ENCODE measurements around the gene TTC7B. TPM values are rescaled to one million over a fixed set of nuclear protein-coding genes. Genes with fewer than 3 reads are reported as not detected.
A peak's percentile ranks its signal among the peaks of the same experiment; 100 is the strongest.

Gene TTC7B
- total and polyA plus RNA-seq, 9 donors: 17.6 to 44.7 (median 38.0) TPM

- Histone ChIP-seq H3K27me3 (ENCODE audit: control insufficient read depth, insufficient read depth, low read length) (no peaks in the 10 kb centered on the region), H3K4me1 (ENCODE audit: control insufficient read depth, insufficient read depth, low read length) (peaks cover 67% of the 10 kb centered on the region), H3K36me3 (ENCODE audit: control insufficient read depth, insufficient read depth, low read length) (no peaks in the 10 kb centered on the region), H3K4me3 (ENCODE audit: low read length) (no peak overlapping the region), H3K9me3 (replicated peaks; ENCODE audit: control insufficient read depth, low read depth, low read length) (peaks cover 3% of the 10 kb centered on the region), H3K27ac (ENCODE audit: low read length) (peak overlapping the region; percentile 94)
- WGBS (ENCODE audit: insufficient coverage): no CpG with 5 or more reads among the region's 4 CpGs
- no peak for DNase-seq
Measured at GRCh38 chr14:90514566-90514965, 301.7 kb downstream of the TTC7B start.

DNA sequence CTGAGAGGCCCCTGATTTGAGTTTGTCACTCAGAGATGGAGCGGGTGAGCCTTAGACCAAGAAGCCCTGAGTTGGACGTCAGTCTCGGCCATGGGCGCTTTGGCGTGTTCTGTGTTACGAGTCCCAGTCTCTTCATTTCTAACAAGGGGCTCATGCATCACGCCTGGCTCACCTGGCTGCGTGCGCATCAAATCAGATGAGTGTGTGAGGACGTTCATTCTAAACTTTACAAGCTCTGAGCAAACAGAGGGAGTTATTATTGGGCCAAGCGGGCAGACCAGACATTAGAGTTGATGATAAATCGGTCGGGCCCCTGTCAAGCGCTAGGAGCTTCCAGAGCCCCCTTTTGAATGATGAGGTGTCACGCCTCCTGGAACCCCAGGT, 302.2 kb downstream of the TTC7B start:
- Histone ChIP-seq H3K9me3 (replicated peaks; ENCODE audit: control insufficient read depth, low read depth, low read length) (no peaks in the 10 kb centered on the region), H3K27me3 (ENCODE audit: control insufficient read depth, insufficient read depth, low read length) (peaks cover 2% of the 10 kb centered on the region), H3K27ac (ENCODE audit: low read length) (peak overlapping the region; percentile 94), H3K4me3 (ENCODE audit: low read length) (no peak overlapping the region), H3K36me3 (ENCODE audit: control insufficient read depth, insufficient read depth, low read length) (no peaks in the 10 kb centered on the region), H3K4me1 (ENCODE audit: control insufficient read depth, insufficient read depth, low read length) (peaks cover 66% of the 10 kb centered on the region)
- DNase-seq: no peak
- 90% methylated on average over 10 of the region's 15 CpGs for WGBS (ENCODE audit: insufficient coverage)

DNA sequence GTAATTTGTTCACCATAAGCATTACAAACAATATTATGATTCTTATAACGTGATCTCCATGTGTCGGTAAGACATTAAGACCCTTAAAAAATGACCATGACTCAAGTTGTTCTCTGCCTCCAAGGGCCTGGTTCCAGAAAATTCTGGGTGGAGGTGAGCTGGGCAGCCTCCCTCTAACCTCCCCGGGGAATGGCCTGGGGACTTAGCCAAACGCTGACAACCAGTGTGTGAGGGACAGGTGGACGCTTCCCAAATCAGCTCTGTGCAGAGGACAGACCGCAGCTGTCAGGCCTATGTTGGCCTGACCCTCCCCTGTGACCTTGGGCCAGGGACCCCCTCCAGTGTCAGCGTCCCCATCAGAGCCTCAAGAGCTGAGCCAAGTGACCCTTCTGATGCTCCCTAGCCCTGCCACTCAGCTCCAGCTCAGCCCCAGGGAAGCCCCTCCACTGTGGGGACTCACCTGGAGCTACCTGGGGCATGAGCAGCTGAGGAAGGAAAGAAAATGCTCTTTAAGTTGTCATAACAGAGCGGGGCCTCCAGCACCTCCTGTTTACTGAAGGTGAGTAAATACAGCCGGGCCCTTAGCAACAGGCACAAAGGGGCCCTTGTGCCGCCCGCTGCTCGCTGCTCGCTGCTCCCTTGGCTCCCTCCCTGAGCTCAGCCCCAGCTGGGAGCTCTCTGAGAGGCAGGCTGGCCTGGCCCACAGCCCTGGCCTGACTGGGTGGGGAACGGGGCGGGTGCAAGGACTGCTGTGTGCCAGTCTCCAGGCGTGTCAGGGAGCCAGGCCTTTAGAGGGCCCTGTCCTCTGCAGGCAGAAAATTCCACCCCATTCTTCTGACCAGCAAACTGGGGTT, 302.8 kb downstream of the TTC7B start:
- 52% methylated on average over 10 of the region's 16 CpGs for whole genome bisulfite sequencing (ENCODE audit: insufficient coverage)
- Histone ChIP-seq H3K36me3 (ENCODE audit: control insufficient read depth, insufficient read depth, low read length) (no peaks in the 10 kb centered on the region), H3K27me3 (ENCODE audit: control insufficient read depth, insufficient read depth, low read length) (peaks cover 5% of the 10 kb centered on the region), H3K9me3 (replicated peaks; ENCODE audit: control insufficient read depth, low read depth, low read length) (no peaks in the 10 kb centered on the region), H3K4me1 (ENCODE audit: control insufficient read depth, insufficient read depth, low read length) (peaks cover 60% of the 10 kb centered on the region), H3K27ac (ENCODE audit: low read length) (peak overlapping the region; percentile 94), H3K4me3 (ENCODE audit: low read length) (no peak overlapping the region)
- DNase-seq: peak; percentile 88

DNA sequence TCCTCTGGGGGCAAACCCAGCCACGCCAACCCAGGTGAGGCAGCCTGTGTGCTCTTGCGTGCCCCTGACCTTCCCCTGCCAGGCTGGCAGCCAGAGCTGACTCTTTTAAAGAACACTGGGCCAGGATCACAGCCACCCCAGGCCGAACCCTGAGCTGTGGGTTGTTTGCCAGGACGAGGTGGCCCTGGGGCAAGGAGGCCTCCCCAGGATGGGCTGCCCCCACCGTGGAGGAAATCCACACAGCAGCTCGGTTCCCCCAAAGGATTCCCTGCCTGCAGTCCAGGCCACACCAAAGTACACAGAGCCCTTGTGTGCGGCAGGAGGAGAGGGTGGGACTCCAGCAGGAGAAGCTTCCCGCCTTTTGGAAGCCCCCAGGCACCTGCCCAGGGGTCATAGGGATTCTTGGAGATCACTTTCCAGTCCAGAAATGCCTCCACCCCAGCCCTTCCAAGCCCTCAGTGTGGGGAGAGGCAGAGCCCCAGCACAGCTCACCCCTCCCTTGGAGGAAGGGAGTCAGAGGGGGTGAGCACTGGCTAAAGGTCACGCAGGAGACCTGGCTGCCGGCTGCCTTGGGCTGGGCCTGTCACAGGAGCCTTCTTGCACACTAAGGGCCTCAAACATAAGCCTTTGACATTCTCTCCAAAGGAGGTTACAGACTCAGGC, 303.8 kb downstream of the TTC7B start:
- Histone ChIP-seq H3K4me3 (ENCODE audit: low read length) (no peak overlapping the region), H3K27me3 (ENCODE audit: control insufficient read depth, insufficient read depth, low read length) (peaks cover 5% of the 10 kb centered on the region), H3K4me1 (ENCODE audit: control insufficient read depth, insufficient read depth, low read length) (peaks cover 51% of the 10 kb centered on the region), H3K9me3 (replicated peaks; ENCODE audit: control insufficient read depth, low read depth, low read length) (no peaks in the 10 kb centered on the region), H3K27ac (ENCODE audit: low read length) (peak overlapping the region; percentile 94), H3K36me3 (ENCODE audit: control insufficient read depth, insufficient read depth, low read length) (no peaks in the 10 kb centered on the region)
- WGBS (ENCODE audit: insufficient coverage): 77% methylated on average over 4 of the region's 10 CpGs
- DNase-seq: no peak

DNA sequence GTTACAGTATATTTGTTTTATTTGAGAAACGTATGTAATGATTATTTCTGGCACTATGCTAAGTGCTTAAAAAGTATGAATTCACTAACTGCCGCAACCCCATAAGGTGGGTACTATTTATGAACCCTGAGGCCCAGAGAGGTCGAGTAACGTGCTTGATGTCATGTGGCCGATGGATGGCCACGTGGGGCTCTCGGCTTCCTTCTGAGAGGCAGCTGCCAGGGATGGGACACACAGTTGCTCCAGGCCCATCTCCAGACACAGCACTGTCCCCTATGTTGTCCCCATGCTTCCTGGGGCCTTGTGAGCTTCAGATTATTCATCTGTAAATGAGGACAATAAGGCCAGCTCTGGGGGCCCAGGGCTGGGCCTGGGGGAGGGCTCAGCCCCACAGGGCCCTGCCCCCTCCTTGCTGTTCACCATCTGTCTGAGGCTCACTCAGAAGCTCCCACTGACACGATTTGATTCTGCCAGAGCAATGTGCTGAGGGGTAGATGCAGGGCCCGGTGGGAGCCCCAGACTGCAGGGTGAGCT, 304.4 kb downstream of the TTC7B start:
- WGBS (ENCODE audit: insufficient coverage): 47% methylated on average over 7 of the region's 9 CpGs
- no peak overlapping the region for H3K4me3 ChIP-seq (ENCODE audit: low read length)
- peak; percentile 32 for DNase-seq
- H3K36me3 ChIP-seq (ENCODE audit: control insufficient read depth, insufficient read depth, low read length): no peaks in the 10 kb centered on the region
- H3K4me1 ChIP-seq (ENCODE audit: control insufficient read depth, insufficient read depth, low read length): peaks cover 45% of the 10 kb centered on the region
- H3K27me3 ChIP-seq (ENCODE audit: control insufficient read depth, insufficient read depth, low read length): peaks cover 5% of the 10 kb centered on the region
- H3K27ac ChIP-seq (ENCODE audit: low read length): peak overlapping the region; percentile 94
- H3K9me3 ChIP-seq (replicated peaks; ENCODE audit: control insufficient read depth, low read depth, low read length): no peaks in the 10 kb centered on the region

- WGBS (ENCODE audit: insufficient coverage): 79% methylated on average over 4 of the region's 4 CpGs
- H3K27ac ChIP-seq (ENCODE audit: low read length): no peak overlapping the region
- peaks cover 5% of the 10 kb centered on the region for H3K27me3 ChIP-seq (ENCODE audit: control insufficient read depth, insufficient read depth, low read length)
- no peaks in the 10 kb centered on the region for H3K9me3 ChIP-seq (replicated peaks; ENCODE audit: control insufficient read depth, low read depth, low read length)
- H3K4me3 ChIP-seq (ENCODE audit: low read length): no peak overlapping the region
- no peak for DNase-seq
- peaks cover 42% of the 10 kb centered on the region for H3K4me1 ChIP-seq (ENCODE audit: control insufficient read depth, insufficient read depth, low read length)
- no peaks in the 10 kb centered on the region for H3K36me3 ChIP-seq (ENCODE audit: control insufficient read depth, insufficient read depth, low read length)
Measured at GRCh38 chr14:90511252-90511651, 305.0 kb downstream of the TTC7B start.

DNA sequence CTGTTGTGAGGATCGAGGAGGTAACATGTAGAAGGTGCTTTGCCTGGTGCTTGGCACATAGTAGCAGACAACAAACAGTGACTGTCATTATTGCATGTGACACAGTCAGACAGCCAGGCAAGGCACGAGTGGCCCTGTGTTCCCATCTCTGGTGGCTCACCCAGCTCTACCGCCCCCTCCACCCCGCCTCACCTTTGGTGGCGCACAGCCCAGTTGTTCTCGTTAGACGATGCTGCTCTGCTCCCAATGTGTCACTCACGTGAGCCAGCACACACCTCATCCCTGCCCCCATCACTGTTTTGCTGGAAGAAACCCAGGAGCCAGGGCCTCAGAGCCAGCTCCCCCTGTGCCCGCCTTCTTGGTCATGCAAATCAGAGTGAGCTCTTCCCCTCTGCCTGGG, 306.1 kb downstream of the TTC7B start:
- DNase-seq: no peak
- WGBS (ENCODE audit: insufficient coverage): 62% methylated on average over 4 of the region's 9 CpGs
- H3K27ac ChIP-seq (ENCODE audit: low read length): no peak overlapping the region
- no peaks in the 10 kb centered on the region for H3K36me3 ChIP-seq (ENCODE audit: control insufficient read depth, insufficient read depth, low read length)
- H3K9me3 ChIP-seq (replicated peaks; ENCODE audit: control insufficient read depth, low read depth, low read length): no peaks in the 10 kb centered on the region
- peaks cover 5% of the 10 kb centered on the region for H3K27me3 ChIP-seq (ENCODE audit: control insufficient read depth, insufficient read depth, low read length)
- H3K4me3 ChIP-seq (ENCODE audit: low read length): no peak overlapping the region
- peaks cover 39% of the 10 kb centered on the region for H3K4me1 ChIP-seq (ENCODE audit: control insufficient read depth, insufficient read depth, low read length)

DNA sequence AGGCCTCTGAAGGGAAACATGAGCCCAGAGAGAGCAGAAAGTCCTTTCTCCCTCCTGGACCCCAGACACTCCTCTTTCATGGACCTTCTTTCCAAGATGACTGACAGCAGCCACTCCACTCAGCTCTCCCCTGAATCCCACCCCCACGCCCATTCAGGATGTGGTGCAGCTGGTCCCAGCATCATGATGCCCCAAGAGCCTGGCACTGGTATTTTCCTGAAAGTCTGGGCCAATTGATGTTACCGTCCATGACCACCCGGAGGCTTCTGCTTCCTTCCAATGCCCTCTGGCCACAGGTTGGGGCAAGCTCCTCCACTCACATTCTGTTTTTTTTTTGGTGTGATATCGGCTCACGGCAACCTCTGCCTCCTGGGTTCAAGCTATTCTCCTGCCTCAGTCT, 306.8 kb downstream of the TTC7B start:
- H3K27ac ChIP-seq (ENCODE audit: low read length): no peak overlapping the region
- no peaks in the 10 kb centered on the region for H3K36me3 ChIP-seq (ENCODE audit: control insufficient read depth, insufficient read depth, low read length)
- peaks cover 37% of the 10 kb centered on the region for H3K4me1 ChIP-seq (ENCODE audit: control insufficient read depth, insufficient read depth, low read length)
- no peak overlapping the region for H3K4me3 ChIP-seq (ENCODE audit: low read length)
- 55% methylated on average over 5 of the region's 5 CpGs for WGBS (ENCODE audit: insufficient coverage)
- H3K27me3 ChIP-seq (ENCODE audit: control insufficient read depth, insufficient read depth, low read length): peaks cover 5% of the 10 kb centered on the region
- no peak for DNase-seq
- H3K9me3 ChIP-seq (replicated peaks; ENCODE audit: control insufficient read depth, low read depth, low read length): no peaks in the 10 kb centered on the region

- Histone ChIP-seq H3K4me3 (ENCODE audit: low read length) (no peak overlapping the region), H3K36me3 (ENCODE audit: control insufficient read depth, insufficient read depth, low read length) (no peaks in the 10 kb centered on the region), H3K27ac (ENCODE audit: low read length) (no peak overlapping the region), H3K9me3 (replicated peaks; ENCODE audit: control insufficient read depth, low read depth, low read length) (no peaks in the 10 kb centered on the region), H3K27me3 (ENCODE audit: control insufficient read depth, insufficient read depth, low read length) (peaks cover 5% of the 10 kb centered on the region), H3K4me1 (ENCODE audit: control insufficient read depth, insufficient read depth, low read length) (peaks cover 30% of the 10 kb centered on the region)
- 51% methylated on average over 21 of the region's 21 CpGs for WGBS (ENCODE audit: insufficient coverage)
- no peak for DNase-seq
Measured at GRCh38 chr14:90508536-90509254, 307.5 kb downstream of the TTC7B start.

DNA sequence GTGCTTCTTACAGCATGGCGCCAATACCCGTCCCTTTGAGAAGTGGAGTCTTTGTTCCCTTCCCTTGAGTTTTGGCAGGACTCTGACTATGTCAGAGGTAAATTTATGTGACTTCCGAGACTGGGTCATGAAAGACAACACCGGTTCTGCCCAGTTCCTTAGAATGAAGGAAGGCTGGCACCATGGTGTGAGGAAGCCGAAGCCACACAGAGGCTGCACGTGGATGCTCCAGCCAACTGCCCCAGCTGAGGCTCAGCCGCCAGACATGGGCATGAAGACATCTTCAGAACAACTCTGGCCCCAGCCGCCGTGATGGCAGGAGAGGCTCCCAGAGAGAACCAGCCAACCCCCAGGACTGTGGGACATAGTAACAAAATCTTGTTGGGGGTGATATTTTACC, 308.2 kb downstream of the TTC7B start:
- peaks cover 23% of the 10 kb centered on the region for H3K4me1 ChIP-seq (ENCODE audit: control insufficient read depth, insufficient read depth, low read length)
- H3K27ac ChIP-seq (ENCODE audit: low read length): no peak overlapping the region
- DNase-seq: no peak
- H3K27me3 ChIP-seq (ENCODE audit: control insufficient read depth, insufficient read depth, low read length): peaks cover 5% of the 10 kb centered on the region
- no peaks in the 10 kb centered on the region for H3K36me3 ChIP-seq (ENCODE audit: control insufficient read depth, insufficient read depth, low read length)
- 82% methylated on average over 4 of the region's 9 CpGs for WGBS (ENCODE audit: insufficient coverage)
- H3K9me3 ChIP-seq (replicated peaks; ENCODE audit: control insufficient read depth, low read depth, low read length): no peaks in the 10 kb centered on the region
- no peak overlapping the region for H3K4me3 ChIP-seq (ENCODE audit: low read length)
